HCT116 (cell line): ENCODE data around the gene TEP1.

Experiments
- CTCF ChIP-seq, 3 experiments: fragments of 200-600 bp in 1 of 3; sonication (generic) in 1 of 3; IDR thresholded peaks in 2 of 3; conservative IDR thresholded peaks in 1 of 3; 2 replicates each; pipeline ENCODE4 v1.5.1; 2012 to 2017; ENCODE audit warnings: low read depth in 2 of 3, low read length in 2 of 3, antibody characterized with exemption in 1 of 3, borderline replicate concordance in 1 of 3, control low read depth in 1 of 3, mild to moderate bottlenecking in 1 of 3, mixed read lengths in 1 of 3, mixed run types in 1 of 3, moderate library complexity in 1 of 3; ENCODE audit not compliant: insufficient read depth in 1 of 3
- POLR2AphosphoS5 ChIP-seq: IDR thresholded peaks from 2 replicates; pipeline ENCODE4 v1.6.1; 2011; ENCODE audit warnings: mild to moderate bottlenecking, low read depth, low read length, moderate library complexity

GRCh38 chr14:20317720-20318119 lies 95.6 kb downstream of the TEP1 start:
- TF ChIP-seq CTCF (IDR thresholded peaks at IDR 0.05 in 2 of 3, conservative IDR thresholded peaks at IDR 0.05 in 1 of 3; ENCODE audit: borderline replicate concordance in 1 of 3, insufficient read depth in 1 of 3, low read depth in 2 of 3, low read length in 2 of 3) (no peak), POLR2AphosphoS5 (no peak)
